Bronchial epithelial cell (primary cell): ENCODE results near the gene ARMH4. TPM values are rescaled to one million over a fixed set of nuclear protein-coding genes. Genes with fewer than 3 reads are reported as not detected.

Source experiments
- DNase-seq: peaks from one replicate; pipeline ENCODE4 v3.0.0-alpha.2; 2010; ENCODE audit warnings: low read depth
- FAIRE-seq: peaks from 2 replicates; lab custom pipeline; 2011; peaks lifted over from hg19 to GRCh38; lab: Jason Lieb, UNC
- H3K27me3 ChIP-seq: 2 replicates; pipeline ENCODE4 v1.5.1; 2011; ENCODE audit warnings: low read length; ENCODE audit not compliant: control insufficient read depth, insufficient read depth
- H3K36me3 ChIP-seq: 2 replicates; pipeline ENCODE4 v1.5.1; 2011; ENCODE audit warnings: low read length; ENCODE audit not compliant: control insufficient read depth, insufficient read depth
- H3K4me3 ChIP-seq: 2 replicates; pipeline ENCODE4 v1.5.1; 2011; ENCODE audit warnings: mild to moderate bottlenecking, low read depth, low read length, control low read depth
- CTCF ChIP-seq: IDR thresholded peaks from 2 replicates; pipeline ENCODE4 v1.5.1; 2011; ENCODE audit warnings: mild to moderate bottlenecking, moderate library complexity, low read length, control low read depth, inconsistent platforms; ENCODE audit not compliant: insufficient read depth, severe bottlenecking
- total RNA-seq: library from RNA; depleted of rRNA; stranded (reverse); fragments of >200 nt; gene quantifications from 2 replicates; pipeline ENCODE4 v1.2.1, GENCODE V29; 2014

The ARMH4 gene
- total RNA-seq = under 0.01 and 0.51 TPM in 2 replicates

GRCh38 chr14:58152014-58152857 lies at the start of gene ARMH4:
ARMH4 (minus strand) TSS chr14:58152213; CDS start chr14:58139358, 12,855 bp downstream.
- DNase-seq = peak; percentile 60
- H3K36me3 ChIP-seq = no peaks in the 10 kb centered on the region
- H3K27me3 ChIP-seq = peaks cover 27% of the 10 kb centered on the region
- H3K4me3 ChIP-seq = peak within 1 kb of the TSS; percentile 49
- no peak for FAIRE-seq
- TF ChIP-seq CTCF = no peak

- H3K27me3 ChIP-seq = no peaks in the 10 kb centered on the region
- TF ChIP-seq CTCF = no peak
- DNase-seq (no peak), FAIRE-seq (no peak)
- H3K36me3 ChIP-seq = peaks cover 2% of the 10 kb centered on the region
- peak overlapping the region; percentile 95 for H3K4me3 ChIP-seq
Measured at GRCh38 chr14:58200846-58201245, 48.8 kb upstream of the ARMH4 start.

GRCh38 chr14:58200480-58200841 lies 48.4 kb upstream of the ARMH4 start:
- no peaks in the 10 kb centered on the region for H3K27me3 ChIP-seq
- FAIRE-seq (no peak), DNase-seq (peak; percentile 8)
- peaks cover 2% of the 10 kb centered on the region for H3K36me3 ChIP-seq
- TF ChIP-seq CTCF = no peak
- peak overlapping the region; percentile 95 for H3K4me3 ChIP-seq

- FAIRE-seq = no peak
- Histone ChIP-seq H3K4me3 (peak within 1 kb of the TSS; percentile 95), H3K36me3 (peaks cover 2% of the 10 kb centered on the region), H3K27me3 (no peaks in the 10 kb centered on the region)
- peak; percentile 66 for DNase-seq
- TF ChIP-seq CTCF = no peak
Measured at GRCh38 chr14:58199726-58200479, 47.9 kb upstream of the ARMH4 start, which contains the start of gene ACTR10. ACTR10 (plus strand) TSS chr14:58200149; CDS start chr14:58200218, 69 bp downstream.

GRCh38 chr14:58198086-58198485 lies 46.1 kb upstream of the ARMH4 start:
- Histone ChIP-seq H3K27me3 (no peaks in the 10 kb centered on the region), H3K36me3 (no peaks in the 10 kb centered on the region), H3K4me3 (no peak overlapping the region)
- DNase-seq (no peak), FAIRE-seq (no peak)
- no peak for TF ChIP-seq CTCF
